ENCODE results near the gene CFAP299.

Gene CFAP299

GRCh38 chr4:80387390-80388283 is 52.1 kb downstream of the CFAP299 start:
- Histone ChIP-seq H2AFZ (ENCODE audit: low read length) (no peak overlapping the region), H3K9me2 (replicated peaks; ENCODE audit: low read depth, low read length) (no peaks in the 10 kb centered on the region), H3K36me3 (ENCODE audit: insufficient read depth, low read length) (no peaks in the 10 kb centered on the region), H4K20me1 (ENCODE audit: insufficient read depth, low read length, poor library complexity, severe bottlenecking) (no peaks in the 10 kb centered on the region), H3K9ac (ENCODE audit: low read depth, low read length, poor library complexity, severe bottlenecking) (no peak overlapping the region), H3K27me3 (ENCODE audit: insufficient read depth, low read length, poor library complexity, severe bottlenecking) (no peaks in the 10 kb centered on the region), H3K79me2 (ENCODE audit: insufficient read depth, low read length) (no peaks in the 10 kb centered on the region), H3F3A (ENCODE audit: low read depth) (no peaks in the 10 kb centered on the region), H3K4me2 (ENCODE audit: low read depth, low read length, poor library complexity, severe bottlenecking) (no peak overlapping the region), H3K4me1 (ENCODE audit: insufficient read depth, low read length, poor library complexity, severe bottlenecking) (no peaks in the 10 kb centered on the region), H3K9me3 (ENCODE audit: insufficient read depth, low read depth, low read length) (no peaks in the 10 kb centered on the region), H3K4me3 (ENCODE audit: low read length, poor library complexity, severe bottlenecking) (no peak overlapping the region)
- TF ChIP-seq EZH2phosphoT487 (IDR thresholded peaks at IDR 0.05; ENCODE audit: borderline replicate concordance) (no peak), CTCF (conservative IDR thresholded peaks at IDR 0.05; ENCODE audit: low read length) (no peak)

GRCh38 chr4:80388284-80388607 is 52.7 kb downstream of the CFAP299 start:
- Histone ChIP-seq H4K20me1 (ENCODE audit: insufficient read depth, low read length, poor library complexity, severe bottlenecking) (no peaks in the 10 kb centered on the region), H3K27me3 (ENCODE audit: insufficient read depth, low read length, poor library complexity, severe bottlenecking) (no peaks in the 10 kb centered on the region), H3K36me3 (ENCODE audit: insufficient read depth, low read length) (no peaks in the 10 kb centered on the region), H3K79me2 (ENCODE audit: insufficient read depth, low read length) (no peaks in the 10 kb centered on the region), H3K4me1 (ENCODE audit: insufficient read depth, low read length, poor library complexity, severe bottlenecking) (no peaks in the 10 kb centered on the region), H3K9me3 (ENCODE audit: insufficient read depth, low read depth, low read length) (no peaks in the 10 kb centered on the region), H3K4me3 (ENCODE audit: low read length, poor library complexity, severe bottlenecking) (no peak overlapping the region), H3F3A (ENCODE audit: low read depth) (no peaks in the 10 kb centered on the region), H3K4me2 (ENCODE audit: low read depth, low read length, poor library complexity, severe bottlenecking) (no peak overlapping the region), H3K9ac (ENCODE audit: low read depth, low read length, poor library complexity, severe bottlenecking) (no peak overlapping the region), H3K9me2 (replicated peaks; ENCODE audit: low read depth, low read length) (no peaks in the 10 kb centered on the region), H2AFZ (ENCODE audit: low read length) (no peak overlapping the region)
- no peak for TF ChIP-seq CTCF (conservative IDR thresholded peaks at IDR 0.05; ENCODE audit: low read length)
- TF ChIP-seq EZH2phosphoT487 (IDR thresholded peaks at IDR 0.05; ENCODE audit: borderline replicate concordance) = no peak

- Histone ChIP-seq H3K4me1 (ENCODE audit: insufficient read depth, low read length, poor library complexity, severe bottlenecking) (no peaks in the 10 kb centered on the region), H3K79me2 (ENCODE audit: insufficient read depth, low read length) (no peaks in the 10 kb centered on the region), H2AFZ (ENCODE audit: low read length) (no peak overlapping the region), H3K9me3 (ENCODE audit: insufficient read depth, low read depth, low read length) (no peaks in the 10 kb centered on the region), H3K36me3 (ENCODE audit: insufficient read depth, low read length) (no peaks in the 10 kb centered on the region), H3K4me2 (ENCODE audit: low read depth, low read length, poor library complexity, severe bottlenecking) (no peak overlapping the region), H4K20me1 (ENCODE audit: insufficient read depth, low read length, poor library complexity, severe bottlenecking) (no peaks in the 10 kb centered on the region), H3K4me3 (ENCODE audit: low read length, poor library complexity, severe bottlenecking) (no peak overlapping the region), H3K27me3 (ENCODE audit: insufficient read depth, low read length, poor library complexity, severe bottlenecking) (no peaks in the 10 kb centered on the region), H3K9me2 (replicated peaks; ENCODE audit: low read depth, low read length) (no peaks in the 10 kb centered on the region), H3F3A (ENCODE audit: low read depth) (no peaks in the 10 kb centered on the region), H3K9ac (ENCODE audit: low read depth, low read length, poor library complexity, severe bottlenecking) (no peak overlapping the region)
- TF ChIP-seq CTCF (conservative IDR thresholded peaks at IDR 0.05; ENCODE audit: low read length) (no peak), EZH2phosphoT487 (IDR thresholded peaks at IDR 0.05; ENCODE audit: borderline replicate concordance) (no peak)
Observed at GRCh38 chr4:80390178-80390577, 54.6 kb downstream of the CFAP299 start.

Data from Loucy (cell line).